PC-9 (cell line): ENCODE data around the gene VPS8. TPM values are rescaled to one million over a fixed set of nuclear protein-coding genes. Genes with fewer than 3 reads are reported as not detected.

Experiments
- BruUV-seq: library from RNA; stranded (reverse); fragments of 400-500 nt; replicated peaks from 2 replicates; lab custom pipeline; 2021; lab: Mats Ljungman, UMichigan
- CTCF ChIA-PET: fragments of 300-600 bp; sonication (Branson Sonifier 250); formaldehyde crosslinking; loops from one replicate; lab custom pipeline; 2022; ENCODE audit warnings: antibody characterized with exemption; lab: Charles Lee
- POLR2A ChIA-PET: fragments of 300-600 bp; sonication (Branson Sonifier 250); formaldehyde crosslinking; loops from one replicate; lab custom pipeline; 2022; ENCODE audit warnings: antibody characterized with exemption; ENCODE audit not compliant: unreplicated experiment; lab: Charles Lee
- DNase-seq, 2 experiments: peaks; one replicate each; pipeline versions ENCODE4 v3.0.0 to v3.0.0-alpha.2; 2015 to 2022; ENCODE audit warnings: mixed read lengths in 1 of 2
- H2AFZ ChIP-seq: fragments of 200-600 bp; sonication (generic); 2 replicates; pipeline ENCODE4 v1.8.1; 2017; ENCODE audit warnings: antibody characterized with exemption
- H3F3A ChIP-seq: fragments of 200-600 bp; sonication (generic); 2 replicates; pipeline ENCODE4 v1.8.1; 2017; ENCODE audit warnings: antibody characterized with exemption, mild to moderate bottlenecking, low read depth; ENCODE audit not compliant: insufficient read depth
- H3K27ac ChIP-seq: fragments of 200-600 bp; sonication (generic); 2 replicates; pipeline ENCODE4 v1.6.1; 2016; ENCODE audit warnings: mixed run types
- H3K27me3 ChIP-seq: fragments of 200-600 bp; sonication (generic); 2 replicates; pipeline ENCODE4 v1.6.1; 2016; ENCODE audit warnings: low read depth, mixed run types; ENCODE audit not compliant: insufficient read depth
- H3K36me3 ChIP-seq: fragments of 200-600 bp; sonication (generic); 2 replicates; pipeline ENCODE4 v1.6.1; 2016; ENCODE audit warnings: low read depth, mixed run types
- H3K4me1 ChIP-seq: fragments of 200-600 bp; sonication (generic); replicated peaks from 2 replicates; pipeline ENCODE4 v1.6.1; 2016; ENCODE audit warnings: mixed run types; ENCODE audit not compliant: insufficient read depth
- H3K4me2 ChIP-seq: fragments of 200-600 bp; sonication (generic); 2 replicates; pipeline ENCODE4 v1.6.1; 2017; ENCODE audit warnings: mixed run types
- H3K4me3 ChIP-seq: fragments of 200-600 bp; sonication (generic); 2 replicates; pipeline ENCODE4 v1.6.1; 2016; ENCODE audit warnings: mixed run types
- H3K79me2 ChIP-seq: fragments of 200-600 bp; sonication (generic); 2 replicates; pipeline ENCODE4 v1.6.1; 2017; ENCODE audit warnings: low read depth, mixed run types
- H3K9me2 ChIP-seq: fragments of 200-600 bp; sonication (generic); 2 replicates; pipeline ENCODE4 v1.8.1; 2017; ENCODE audit warnings: mild to moderate bottlenecking; ENCODE audit not compliant: insufficient read depth
- H3K9me3 ChIP-seq: fragments of 200-600 bp; sonication (generic); 2 replicates; pipeline ENCODE4 v1.8.1; 2016; ENCODE audit warnings: low read depth; ENCODE audit not compliant: insufficient read depth
- H4K20me1 ChIP-seq: fragments of 200-600 bp; sonication (generic); 2 replicates; pipeline ENCODE4 v1.8.1; 2017; ENCODE audit not compliant: insufficient read depth
- CTCF ChIP-seq: fragments of 200-600 bp; sonication (generic); conservative IDR thresholded peaks from 2 replicates; pipeline ENCODE4 v1.6.1; 2017; ENCODE audit warnings: mixed run types, antibody characterized with exemption, mild to moderate bottlenecking, moderate library complexity
- EZH2 ChIP-seq: fragments of 200-600 bp; sonication (generic); IDR thresholded peaks from 2 replicates; pipeline ENCODE4 v1.8.0; 2017; ENCODE audit warnings: antibody characterized with exemption, low read depth
- intact Hi-C: fragments of 100-400 bp; cut with micrococcal nuclease; formaldehyde crosslinking; loops from one replicate; pipeline ENCODE4 v1.10.0; 2022; ENCODE audit not compliant: unreplicated experiment
- total RNA-seq: library from RNA; stranded (reverse); gene quantifications from 2 replicates; pipeline ENCODE4 v1.2.3, GENCODE V29; 2021

VPS8 gene
- total RNA-seq, 1 experiment from 2014 or later: 80.8 TPM

GRCh38 chr3:184827572-184827971 is 15.6 kb downstream of the VPS8 start:
- Histone ChIP-seq H3K79me2 (no peaks in the 10 kb centered on the region), H3K4me1 (no peaks in the 10 kb centered on the region), H3K4me3 (no peak overlapping the region), H3K36me3 (peaks cover 11% of the 10 kb centered on the region; the same call in 1 of the 2 replicates), H3K9me3 (no peaks in the 10 kb centered on the region), H2AFZ (no peak overlapping the region), H3K9me2 (no peaks in the 10 kb centered on the region), H3F3A (no peaks in the 10 kb centered on the region), H4K20me1 (peaks cover 17% of the 10 kb centered on the region), H3K27me3 (no peaks in the 10 kb centered on the region), H3K4me2 (no peak overlapping the region), H3K27ac (no peak overlapping the region)
- ChIA-PET CTCF (no interaction called here), POLR2A (no interaction called here)
- BruUV-seq: no TSS peak
- intact Hi-C loops: no loop called here
- no peak for DNase-seq
- no peak for TF ChIP-seq EZH2
- no peak for TF ChIP-seq CTCF

- ChIA-PET CTCF (no interaction called here), POLR2A (no interaction called here)
- no TSS peak for BruUV-seq
- Histone ChIP-seq H3K9me2 (no peaks in the 10 kb centered on the region), H3F3A (no peaks in the 10 kb centered on the region), H3K36me3 (peaks cover 20% of the 10 kb centered on the region; the same call in 1 of the 2 replicates), H3K4me3 (no peak overlapping the region), H3K4me1 (no peaks in the 10 kb centered on the region), H3K79me2 (no peaks in the 10 kb centered on the region), H3K27me3 (no peaks in the 10 kb centered on the region), H3K9me3 (no peaks in the 10 kb centered on the region), H3K27ac (no peak overlapping the region), H2AFZ (no peak overlapping the region), H3K4me2 (no peak overlapping the region), H4K20me1 (0 out of 2 replicates have a peak, but pooled peaks cover 5% of the 10 kb centered on the region)
- TF ChIP-seq CTCF: no peak
- no peak for TF ChIP-seq EZH2
- no peak for DNase-seq
- intact Hi-C loops: no loop called here
These were observed 20.1 kb downstream of the VPS8 start for GRCh38 chr3:184832044-184832443.

- POLR2A ChIA-PET: no interaction called here
- intact Hi-C loops: no loop called here
These were observed 20.9 kb downstream of the VPS8 start for GRCh38 chr3:184832903-184833302.

More at GRCh38 chr3:184832903-184833302, 20.9 kb downstream of the VPS8 start:
- Histone ChIP-seq H3K36me3 (peaks cover 20% of the 10 kb centered on the region; the same call in 1 of the 2 replicates), H3K27me3 (no peaks in the 10 kb centered on the region), H3K4me1 (no peaks in the 10 kb centered on the region), H3K9me2 (no peaks in the 10 kb centered on the region), H2AFZ (no peak overlapping the region), H3K9me3 (no peaks in the 10 kb centered on the region), H4K20me1 (no peaks in the 10 kb centered on the region), H3K79me2 (no peaks in the 10 kb centered on the region), H3K4me3 (no peak overlapping the region), H3F3A (no peaks in the 10 kb centered on the region), H3K4me2 (no peak overlapping the region), H3K27ac (no peak overlapping the region)
- no TSS peak for BruUV-seq
- CTCF ChIA-PET: no interaction called here
- no peak for TF ChIP-seq CTCF
- TF ChIP-seq EZH2: no peak
- DNase-seq: no peak
